ENCODE results near the gene MAT1A.
"Not testable (repeated sequence)": the region's sequence is repeated elsewhere in the genome, so short reads cannot be mapped to it uniquely, and the experiment has no call there.

MAT1A gene

GRCh38 chr10:80289451-80290287 lies at the start of gene MAT1A:
TSS of gene MAT1A (minus strand) at chr10:80289658. CDS start at chr10:80289423, 235 bp downstream.
- in situ Hi-C loops (cut with HindIII; ENCODE audit: low sequenced_read_pairs) = no loop called here

- in situ Hi-C loops (cut with HindIII; ENCODE audit: low sequenced_read_pairs) = no loop called here
Measured at GRCh38 chr10:80333983-80334382, 44.5 kb upstream of the MAT1A start.

- in situ Hi-C loops (cut with HindIII; ENCODE audit: low sequenced_read_pairs) = no loop called here
Measured at GRCh38 chr10:80324891-80325364, 35.5 kb upstream of the MAT1A start.

GRCh38 chr10:80324086-80324485 lies 34.6 kb upstream of the MAT1A start:
- in situ Hi-C loops (cut with HindIII; ENCODE audit: low sequenced_read_pairs) = no loop called here

- in situ Hi-C loops (cut with HindIII; ENCODE audit: low sequenced_read_pairs) = no loop called here
Measured at GRCh38 chr10:80323311-80323710, 33.9 kb upstream of the MAT1A start.

- in situ Hi-C loops (cut with HindIII; ENCODE audit: low sequenced_read_pairs) = no loop called here
Measured at GRCh38 chr10:80322711-80323110, 33.3 kb upstream of the MAT1A start.

- in situ Hi-C loops (cut with HindIII; ENCODE audit: low sequenced_read_pairs) = no loop called here
Measured at GRCh38 chr10:80322158-80322557, 32.7 kb upstream of the MAT1A start.

GRCh38 chr10:80321183-80321582 lies 31.7 kb upstream of the MAT1A start:
- in situ Hi-C loops (cut with HindIII; ENCODE audit: low sequenced_read_pairs) = no loop called here

GRCh38 chr10:80320377-80320776 lies 30.9 kb upstream of the MAT1A start:
- in situ Hi-C loops (cut with HindIII; ENCODE audit: low sequenced_read_pairs) = no loop called here

GRCh38 chr10:80319725-80320290 lies 30.4 kb upstream of the MAT1A start:
- in situ Hi-C loops (cut with HindIII; ENCODE audit: low sequenced_read_pairs) = no loop called here

GRCh38 chr10:80319318-80319717 lies 29.9 kb upstream of the MAT1A start:
- in situ Hi-C loops (cut with HindIII; ENCODE audit: low sequenced_read_pairs) = no loop called here

- in situ Hi-C loops (cut with HindIII; ENCODE audit: low sequenced_read_pairs) = no loop called here
Measured at GRCh38 chr10:80318742-80319141, 29.3 kb upstream of the MAT1A start.

- in situ Hi-C loops (cut with HindIII; ENCODE audit: low sequenced_read_pairs) = no loop called here
Measured at GRCh38 chr10:80315391-80315790, 25.9 kb upstream of the MAT1A start.

GRCh38 chr10:80313523-80313922 lies 24.1 kb upstream of the MAT1A start:
- in situ Hi-C loops (cut with HindIII; ENCODE audit: low sequenced_read_pairs) = no loop called here

- in situ Hi-C loops (cut with HindIII; ENCODE audit: low sequenced_read_pairs) = not testable (repeated sequence)
Measured at GRCh38 chr10:80305989-80306388, 16.5 kb upstream of the MAT1A start.

GRCh38 chr10:80296942-80297341 lies 7.5 kb upstream of the MAT1A start:
- in situ Hi-C loops (cut with HindIII; ENCODE audit: low sequenced_read_pairs) = no loop called here

GRCh38 chr10:80292607-80293239 lies 3.3 kb upstream of the MAT1A start:
- in situ Hi-C loops (cut with HindIII; ENCODE audit: low sequenced_read_pairs) = no loop called here

GRCh38 chr10:80290474-80291220 lies 1.2 kb upstream of the MAT1A start:
- in situ Hi-C loops (cut with HindIII; ENCODE audit: low sequenced_read_pairs) = no loop called here

- in situ Hi-C loops (cut with HindIII; ENCODE audit: low sequenced_read_pairs) = no loop called here
Measured at GRCh38 chr10:80288849-80289248, 609 bp downstream of the MAT1A start.

- in situ Hi-C loops (cut with HindIII; ENCODE audit: low sequenced_read_pairs) = no loop called here
Measured at GRCh38 chr10:80284522-80284921, 4.9 kb downstream of the MAT1A start.

GRCh38 chr10:80283536-80284199 lies 5.8 kb downstream of the MAT1A start:
- in situ Hi-C loops (cut with HindIII; ENCODE audit: low sequenced_read_pairs) = no loop called here

Data from endothelial cell of hepatic sinusoid (primary cell).